GM21825 (cell line): ENCODE measurements around the gene KRT81.
"Not testable (repeated sequence)": the region's sequence is repeated elsewhere in the genome, so short reads cannot be mapped to it uniquely, and the experiment has no call there.

Source experiments
- ATAC-seq: cut with Tn5 transposase; IDR thresholded peaks from one replicate; pipeline ENCODE4 v1.9.1; 2021; ENCODE audit warnings: mild to moderate bottlenecking, moderate library complexity; ENCODE audit not compliant: unreplicated experiment

KRT81 gene

DNA sequence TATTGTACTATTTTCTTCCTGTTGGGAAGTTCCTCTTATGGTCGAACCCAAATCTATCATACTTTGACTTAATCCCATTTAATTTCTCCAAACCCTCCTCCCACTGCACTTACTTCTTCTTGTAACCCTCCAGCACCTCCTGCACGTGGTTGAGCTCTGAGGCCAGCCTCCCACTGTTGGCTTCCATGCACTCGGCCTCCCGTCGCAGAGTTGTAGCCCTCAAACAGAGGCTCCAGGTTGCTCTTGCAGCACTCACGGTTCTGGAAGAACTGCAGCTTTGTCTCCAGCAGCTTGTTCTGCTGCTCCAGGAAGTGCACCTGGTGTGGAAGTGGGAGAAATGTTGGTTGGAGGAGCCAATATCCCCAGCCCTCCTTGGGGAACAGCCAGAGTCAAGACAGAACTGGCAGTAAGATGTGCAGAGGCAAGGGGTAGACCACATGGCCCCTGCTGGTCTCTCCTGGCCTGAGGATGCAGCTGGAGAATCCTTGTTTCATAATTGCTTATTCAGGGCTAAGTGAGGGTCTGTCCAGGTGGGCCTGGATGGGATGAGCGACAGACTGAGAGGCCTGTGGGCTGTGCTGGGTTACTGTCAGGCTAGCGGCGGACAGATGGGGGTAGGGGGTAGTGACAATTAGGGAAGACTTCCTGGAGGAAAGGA, 35.3 kb downstream of the KRT81 start:
- no peak for ATAC-seq

DNA sequence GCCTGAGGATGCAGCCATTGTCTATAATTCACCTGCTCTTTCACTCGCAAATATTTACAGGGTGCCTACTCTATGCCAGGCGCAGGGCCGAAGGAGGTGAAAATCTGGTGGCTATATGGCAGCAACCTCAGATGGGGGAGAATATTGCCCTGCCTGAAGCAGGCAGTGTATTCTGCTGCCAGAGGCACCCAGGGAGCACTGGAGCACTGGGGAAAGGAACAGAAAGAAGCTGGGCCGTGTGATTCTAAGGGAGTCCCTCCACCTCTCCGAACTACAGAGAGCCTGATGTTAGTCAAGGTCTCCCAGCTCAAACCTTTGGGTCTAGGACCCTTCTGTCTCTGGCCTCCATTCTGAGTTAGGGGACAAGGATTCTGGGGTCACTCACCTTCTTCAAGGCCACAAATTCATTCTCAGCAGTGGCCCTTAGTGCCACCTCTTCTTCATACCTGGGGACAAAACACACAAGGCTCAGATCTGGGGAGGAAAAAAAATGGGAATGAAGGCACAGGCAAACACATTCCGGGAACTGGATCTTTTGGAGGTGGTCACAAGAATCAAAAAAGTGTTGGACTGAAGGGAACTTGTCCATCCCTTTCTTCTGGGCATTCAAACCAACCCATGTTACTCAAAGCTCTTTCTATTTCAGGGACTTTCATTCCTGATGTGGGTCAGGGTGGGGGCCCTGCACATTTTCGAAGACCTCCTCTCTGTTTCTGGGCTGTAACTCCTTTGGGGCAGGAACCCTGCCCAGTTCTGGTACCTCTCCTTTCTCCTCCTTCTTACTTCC, 36.2 kb downstream of the KRT81 start:
- no peak for ATAC-seq

DNA sequence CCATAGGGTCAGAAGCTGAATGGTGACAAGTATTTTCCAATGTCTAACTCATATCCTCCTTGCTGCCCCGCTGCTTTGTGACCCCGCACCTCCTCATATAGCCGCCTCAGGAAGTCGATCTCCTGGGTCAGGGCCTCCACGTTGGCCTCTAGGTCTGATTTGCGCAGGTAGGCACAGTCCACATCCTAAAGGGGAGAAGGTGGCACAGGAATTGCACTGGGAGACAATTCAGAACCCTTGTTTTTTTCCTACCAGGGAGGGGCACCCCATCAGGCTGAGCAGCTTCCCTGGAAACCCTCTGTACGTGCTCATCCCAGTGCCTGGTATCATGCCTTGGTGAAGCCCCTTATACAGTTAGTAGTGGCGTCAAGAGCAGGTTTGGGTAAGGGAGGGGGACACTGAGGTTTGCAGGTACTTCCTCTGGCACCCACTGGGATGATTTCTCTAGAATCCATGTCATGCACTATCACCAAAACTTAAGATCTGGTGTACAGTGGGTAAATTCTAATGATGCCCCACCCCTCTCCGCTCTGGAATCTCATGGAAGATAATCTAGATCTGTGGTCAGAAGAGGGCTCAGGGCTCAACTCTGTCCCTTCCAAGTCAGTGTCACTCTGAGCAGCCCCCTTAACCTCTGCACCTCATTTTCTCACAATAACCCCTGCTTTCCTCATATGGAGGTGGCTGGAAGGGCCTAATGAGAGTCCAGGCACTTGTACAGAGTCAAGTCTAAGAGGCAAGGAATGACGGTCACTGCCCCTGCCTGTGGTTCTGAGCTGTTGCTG, 37.0 kb downstream of the KRT81 start:
- ATAC-seq: no peak

DNA sequence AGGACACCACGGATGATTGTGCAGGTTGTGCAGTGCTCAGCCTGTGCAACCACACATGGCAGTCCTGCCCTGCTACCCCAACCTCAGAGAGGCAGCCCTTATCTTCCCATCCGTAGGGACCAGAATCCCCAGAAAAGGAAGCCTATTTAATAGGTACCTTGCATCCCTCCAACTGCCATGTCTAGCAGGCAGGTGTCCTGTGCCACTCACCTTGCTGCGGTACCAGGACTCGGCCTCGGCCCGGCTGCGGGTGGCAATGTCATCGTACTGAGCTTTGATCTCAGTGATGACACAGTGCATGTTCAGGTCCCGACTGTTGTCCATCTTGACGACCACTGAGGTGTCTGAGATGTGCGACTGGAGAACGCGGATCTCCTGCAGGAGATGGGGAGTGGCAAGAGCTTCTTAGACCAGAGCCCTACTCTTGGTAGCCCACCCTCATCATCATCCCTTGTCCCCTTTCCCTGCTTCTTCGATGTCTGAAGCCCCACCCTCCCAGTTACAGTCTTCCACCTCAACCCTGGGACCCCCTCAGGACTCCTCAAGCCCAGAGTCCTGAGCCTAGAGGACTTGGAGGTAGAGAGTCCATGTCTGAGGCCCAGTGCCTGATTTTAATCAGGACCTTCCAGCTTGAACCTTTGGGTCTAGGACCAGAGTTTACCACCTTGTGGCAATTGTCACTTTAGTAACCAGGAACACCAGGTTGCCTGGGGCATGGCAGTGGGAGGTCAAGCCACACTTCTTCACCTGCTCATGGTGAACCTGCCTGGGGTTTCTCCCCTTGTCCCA, 37.7 kb downstream of the KRT81 start:
- no peak for ATAC-seq

DNA sequence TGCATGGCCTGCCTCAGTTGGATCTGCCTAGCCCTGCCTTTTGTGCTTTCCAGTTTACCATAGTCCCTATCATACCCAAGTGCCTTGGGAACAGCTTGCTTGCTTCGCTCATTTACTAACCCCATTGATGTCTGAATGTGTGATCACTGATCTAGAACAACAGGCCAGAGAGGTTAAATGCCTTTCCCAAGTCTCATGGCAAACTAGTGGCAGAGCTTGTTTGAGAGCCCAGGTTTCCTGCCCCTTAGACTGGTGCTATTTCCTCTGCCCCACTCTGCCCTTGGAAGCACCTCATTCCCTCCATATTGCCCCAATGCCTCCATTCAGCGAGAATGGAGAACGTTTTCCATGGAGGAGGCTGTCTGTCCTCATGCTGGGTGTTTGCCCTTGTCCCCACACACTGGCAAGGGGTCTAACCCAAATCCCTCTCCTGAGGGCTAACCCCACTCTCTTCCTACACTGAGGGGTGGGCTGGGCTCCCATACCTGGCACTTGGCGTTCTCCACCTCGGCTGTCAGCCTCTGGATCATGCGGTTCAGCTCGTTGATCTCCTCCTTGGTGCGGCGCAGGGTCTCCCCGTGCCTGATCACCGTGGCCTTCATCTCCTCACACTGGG, 38.5 kb downstream of the KRT81 start:
- ATAC-seq: no peak

DNA sequence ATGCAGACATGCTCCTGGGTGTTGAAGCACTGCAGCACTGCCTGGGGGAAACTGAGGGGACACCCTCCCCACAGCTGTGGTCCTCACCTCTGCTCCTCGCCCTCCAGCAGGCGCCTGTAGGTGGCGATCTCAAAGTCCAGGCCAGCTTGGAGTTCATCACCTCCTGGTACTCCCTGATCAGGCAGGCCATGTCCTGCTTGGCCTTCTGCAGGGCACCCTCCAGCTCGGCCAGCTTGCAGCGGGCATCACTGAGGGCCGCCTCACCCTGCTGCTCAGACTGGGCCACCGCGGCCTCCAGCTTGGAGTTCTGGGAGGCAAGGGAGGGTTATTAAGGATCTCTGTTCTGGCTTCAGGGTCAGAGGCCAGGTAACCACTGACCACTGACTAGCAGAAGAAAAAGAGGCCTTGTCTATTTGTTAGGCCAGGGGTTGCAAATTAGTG, 39.1 kb downstream of the KRT81 start:
- not testable (repeated sequence) for ATAC-seq

DNA sequence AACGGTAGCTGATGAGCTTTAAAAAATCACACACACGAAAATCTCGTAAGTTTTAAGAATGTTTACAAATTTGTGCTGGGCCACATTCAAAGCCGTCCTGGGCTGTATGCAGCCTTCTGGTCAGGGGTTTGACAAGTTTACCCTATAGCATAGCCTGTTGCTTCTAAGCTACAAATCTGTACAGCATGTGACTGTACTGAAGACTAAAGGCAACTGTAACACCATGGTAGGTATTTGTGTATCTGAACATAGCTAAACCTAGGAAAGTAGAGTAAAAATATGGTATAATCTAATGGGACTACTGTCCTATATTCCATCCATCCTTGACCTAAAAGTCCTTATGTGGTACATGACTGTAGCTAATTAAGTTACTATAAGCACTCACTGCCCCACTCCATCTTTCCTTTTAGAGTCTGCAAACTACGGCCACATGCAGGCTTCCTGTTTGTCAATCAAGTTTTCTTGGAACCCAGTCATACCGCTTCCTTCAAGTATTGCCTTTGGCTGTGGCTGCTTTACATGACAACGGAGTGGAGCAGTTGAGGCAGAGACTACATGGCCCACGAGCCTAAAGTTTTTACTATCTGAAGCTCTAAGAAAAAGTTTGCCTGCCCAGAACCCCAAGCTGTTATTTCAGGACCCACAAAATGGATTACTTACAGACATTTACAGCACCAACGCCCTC, 39.8 kb downstream of the KRT81 start:
- ATAC-seq: no peak

DNA sequence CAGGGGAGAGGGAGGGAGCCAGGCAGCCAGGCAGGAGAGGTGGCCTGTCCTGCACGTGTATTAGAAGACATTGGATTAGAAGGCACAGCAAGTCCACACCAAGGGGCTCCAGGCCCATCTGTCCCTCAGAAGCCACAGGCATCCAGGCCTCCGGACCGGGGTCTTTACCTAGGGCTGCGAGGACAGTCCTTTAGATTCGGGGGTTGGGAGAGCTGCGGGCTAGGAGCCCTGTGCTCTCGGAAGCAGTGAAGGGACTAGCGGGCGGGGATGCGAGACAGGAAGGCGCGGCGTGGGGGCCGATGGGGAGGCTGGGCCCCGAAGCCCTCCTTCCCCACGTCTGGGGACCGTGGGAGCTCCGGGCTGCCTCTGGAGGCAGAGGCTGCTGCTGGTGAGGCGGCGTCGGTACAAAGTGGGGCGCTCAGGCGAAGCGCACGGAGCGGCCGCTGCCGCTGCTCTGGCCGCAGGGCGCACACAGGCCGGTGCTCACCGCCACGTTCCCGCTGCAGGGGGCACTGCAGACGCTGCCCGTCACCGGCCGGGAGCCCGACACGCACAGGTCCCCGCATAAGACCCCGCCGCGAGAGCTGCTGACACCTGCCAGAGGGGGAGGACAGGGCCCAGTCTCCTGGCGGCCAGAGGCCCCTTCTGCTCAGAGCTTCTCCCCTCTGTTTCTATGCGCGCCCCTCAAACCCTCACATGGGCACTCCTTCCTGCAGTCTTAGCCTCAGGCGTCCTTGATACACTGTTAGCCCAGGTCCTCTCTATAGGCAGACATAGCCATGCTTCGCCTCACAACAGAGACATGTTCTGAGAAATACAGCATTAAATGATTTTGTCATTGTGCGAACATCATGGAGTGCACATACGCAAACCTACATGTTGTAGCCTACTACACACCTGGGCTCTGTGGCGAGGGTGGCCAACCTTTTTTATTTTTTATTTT, 41.0 kb downstream of the KRT81 start:
- no peak for ATAC-seq

DNA sequence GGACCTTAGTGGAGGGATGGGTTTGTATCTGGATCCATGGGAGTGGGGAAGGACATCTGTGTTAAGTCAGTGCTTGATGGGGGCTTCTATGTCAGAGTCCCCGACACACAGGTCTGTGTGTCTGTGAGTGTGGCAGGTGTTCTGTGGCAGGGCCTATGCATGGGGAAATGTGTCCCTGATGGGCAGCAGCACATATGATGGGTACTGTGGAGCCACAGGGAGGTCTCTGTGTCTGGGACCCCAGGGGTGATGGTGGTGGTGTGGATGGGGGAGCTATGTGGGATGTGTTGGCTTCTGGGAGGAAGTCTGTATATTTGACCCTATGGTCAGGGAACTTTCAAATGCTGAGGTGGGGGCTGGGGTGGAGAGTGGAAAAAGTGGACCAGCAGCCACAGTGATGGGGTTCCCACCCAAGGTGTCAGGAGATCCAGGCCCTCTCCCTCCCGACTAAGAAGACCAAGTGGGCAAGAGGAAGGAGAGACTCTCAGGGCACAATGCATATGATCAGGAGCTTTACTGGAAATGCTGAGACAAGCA, 41.8 kb downstream of the KRT81 start:
- ATAC-seq: no peak

DNA sequence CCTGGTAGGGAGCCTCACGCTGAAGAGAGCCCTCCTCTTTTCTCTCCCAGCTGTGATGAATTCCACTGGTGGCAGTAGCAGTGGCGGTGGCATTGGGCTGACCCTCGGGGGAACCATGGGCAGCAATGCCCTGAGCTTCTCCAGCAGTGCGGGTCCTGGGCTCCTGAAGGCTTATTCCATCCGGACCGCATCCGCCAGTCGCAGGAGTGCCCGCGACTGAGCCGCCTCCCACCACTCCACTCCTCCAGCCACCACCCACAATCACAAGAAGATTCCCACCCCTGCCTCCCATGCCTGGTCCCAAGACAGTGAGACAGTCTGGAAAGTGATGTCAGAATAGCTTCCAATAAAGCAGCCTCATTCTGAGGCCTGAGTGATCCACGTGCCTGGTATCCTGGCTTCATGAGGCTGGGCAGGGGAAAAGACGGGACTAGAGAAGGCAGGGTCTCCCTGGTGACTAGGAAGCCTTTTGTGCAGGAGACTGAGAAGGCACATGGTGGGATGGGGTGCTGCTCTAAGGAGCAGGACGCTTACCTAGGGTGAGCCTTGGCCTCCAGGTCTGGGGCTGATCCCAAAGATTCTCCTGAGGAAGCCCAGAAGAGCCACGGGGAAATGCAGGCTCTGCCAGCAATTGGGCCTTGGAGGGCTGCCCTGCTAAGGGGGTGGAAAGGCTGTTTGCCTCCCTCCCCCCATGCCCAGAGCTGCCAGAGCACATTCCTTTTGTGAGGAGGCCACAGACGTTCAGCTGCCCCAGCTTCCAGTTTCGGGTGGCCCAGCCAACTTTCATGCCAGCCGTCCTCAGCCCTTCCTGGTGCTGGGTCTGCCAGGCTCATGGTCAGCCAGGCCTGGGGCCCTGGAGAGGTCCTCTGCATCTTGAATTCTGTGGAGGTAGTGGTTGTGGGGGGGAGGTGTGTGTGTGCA, 42.5 kb downstream of the KRT81 start:
- no peak for ATAC-seq

DNA sequence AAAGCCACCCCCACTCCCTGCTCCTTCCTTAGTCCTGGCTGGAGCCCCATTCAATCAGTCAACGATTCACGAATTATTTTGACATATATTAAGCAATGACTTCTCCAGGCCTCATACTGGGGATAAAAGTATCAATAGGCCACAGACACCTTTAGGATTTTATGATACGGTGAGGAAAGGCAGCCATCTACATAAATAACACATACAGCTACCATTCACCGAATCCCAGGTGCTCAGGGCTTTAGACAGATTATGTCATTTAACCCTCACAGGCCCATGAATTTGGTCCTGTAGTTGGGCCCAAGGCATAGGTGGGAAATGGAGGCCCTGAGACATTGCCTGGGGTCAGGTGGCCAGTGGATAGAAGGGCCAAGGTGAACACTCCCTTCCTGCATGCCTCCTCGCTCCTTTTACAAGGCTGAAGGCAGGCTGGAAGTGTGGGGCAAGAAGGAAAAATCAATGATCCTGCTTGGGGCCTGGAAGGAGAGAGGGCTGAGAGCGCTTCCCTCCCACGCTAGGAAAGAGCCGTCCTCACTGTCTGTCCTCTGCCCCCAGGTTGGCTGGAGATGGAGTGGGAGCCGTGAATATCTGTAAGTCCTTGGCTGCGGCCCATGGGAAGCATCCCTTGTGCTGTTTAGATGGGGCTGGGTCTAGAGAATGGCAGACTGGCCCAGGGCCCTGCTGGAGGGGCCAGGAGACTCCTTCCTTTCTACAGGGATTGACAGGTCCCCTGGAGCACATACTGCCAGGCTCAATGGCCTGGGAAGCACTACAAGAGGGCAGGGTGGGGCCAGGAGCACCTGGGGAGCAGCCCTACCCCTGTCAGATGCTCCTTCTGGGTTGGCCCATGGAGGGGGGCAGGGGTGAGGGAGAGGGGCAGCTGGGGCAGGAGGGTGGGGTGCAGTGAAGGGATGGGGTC, 43.5 kb downstream of the KRT81 start:
- no peak for ATAC-seq

DNA sequence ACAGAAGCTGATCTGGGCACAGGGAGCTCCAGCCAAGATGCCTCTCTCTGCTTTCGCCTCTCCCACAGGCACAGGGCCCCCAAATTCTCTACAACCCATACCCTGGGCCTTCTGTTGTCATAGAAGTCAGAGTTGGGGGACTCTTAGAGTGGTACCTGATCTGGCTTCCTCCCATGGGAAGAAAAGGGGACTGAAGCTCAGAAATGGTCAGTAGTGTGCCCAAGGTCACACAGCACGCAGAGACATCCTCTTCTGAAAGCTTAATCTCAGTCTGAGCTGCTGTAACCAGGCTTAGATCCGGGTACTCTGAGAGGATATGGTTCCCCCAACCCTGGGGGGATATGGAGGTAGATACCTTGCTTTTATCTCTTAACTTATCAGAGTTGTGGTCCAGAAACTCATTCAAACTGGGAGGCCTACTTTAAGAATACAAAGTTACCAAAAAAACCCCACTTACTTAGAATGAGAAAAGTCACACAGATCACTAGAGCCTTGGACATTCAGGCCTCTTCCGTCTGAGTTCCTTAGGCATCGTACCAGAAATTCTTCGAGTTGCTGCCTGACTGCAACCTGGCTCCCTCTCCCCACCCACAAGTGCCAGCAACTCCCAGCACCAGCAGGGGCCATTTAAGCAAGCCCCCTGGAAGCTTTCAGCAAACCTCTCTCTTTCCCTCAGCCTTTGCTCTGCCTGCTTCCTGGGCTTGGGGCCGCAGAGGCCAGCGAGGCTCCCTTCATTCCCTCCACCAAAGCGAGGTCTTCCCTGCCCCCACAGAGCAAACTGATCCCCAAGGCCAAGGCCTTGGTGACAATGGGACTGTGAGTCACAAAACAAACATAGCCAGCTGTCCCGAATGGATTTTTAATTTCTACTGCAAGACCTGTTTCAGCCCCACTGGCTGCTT, 44.4 kb downstream of the KRT81 start:
- ATAC-seq: no peak

DNA sequence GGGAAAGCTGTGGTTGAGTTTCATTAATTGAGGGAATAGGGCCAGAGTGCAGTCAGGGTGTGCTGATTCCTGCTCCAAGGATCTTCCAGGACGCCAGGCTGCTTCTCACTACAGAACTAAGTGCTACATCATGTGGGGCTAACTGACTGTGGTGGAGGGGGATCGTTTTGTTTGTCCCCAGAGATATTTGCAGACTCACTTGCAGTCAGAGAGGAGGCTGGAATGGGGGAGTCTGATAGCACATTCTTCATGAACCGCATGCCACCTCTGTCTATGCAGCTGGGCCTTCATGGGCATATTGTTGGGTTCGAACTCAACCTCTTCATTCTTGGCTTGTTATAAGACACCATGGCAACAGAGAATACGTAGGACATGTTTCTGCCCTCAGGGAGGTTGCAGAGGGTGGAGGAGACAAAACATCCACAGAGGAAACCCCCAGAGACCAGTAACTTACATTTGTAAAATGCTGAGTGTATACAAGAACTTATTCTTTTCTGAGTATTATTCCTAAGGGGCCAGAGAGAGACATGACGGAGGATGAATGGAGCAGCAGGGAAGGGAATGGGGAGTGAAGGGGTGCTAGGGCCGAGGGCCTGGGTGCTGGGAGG, 45.3 kb downstream of the KRT81 start:
- no peak for ATAC-seq

DNA sequence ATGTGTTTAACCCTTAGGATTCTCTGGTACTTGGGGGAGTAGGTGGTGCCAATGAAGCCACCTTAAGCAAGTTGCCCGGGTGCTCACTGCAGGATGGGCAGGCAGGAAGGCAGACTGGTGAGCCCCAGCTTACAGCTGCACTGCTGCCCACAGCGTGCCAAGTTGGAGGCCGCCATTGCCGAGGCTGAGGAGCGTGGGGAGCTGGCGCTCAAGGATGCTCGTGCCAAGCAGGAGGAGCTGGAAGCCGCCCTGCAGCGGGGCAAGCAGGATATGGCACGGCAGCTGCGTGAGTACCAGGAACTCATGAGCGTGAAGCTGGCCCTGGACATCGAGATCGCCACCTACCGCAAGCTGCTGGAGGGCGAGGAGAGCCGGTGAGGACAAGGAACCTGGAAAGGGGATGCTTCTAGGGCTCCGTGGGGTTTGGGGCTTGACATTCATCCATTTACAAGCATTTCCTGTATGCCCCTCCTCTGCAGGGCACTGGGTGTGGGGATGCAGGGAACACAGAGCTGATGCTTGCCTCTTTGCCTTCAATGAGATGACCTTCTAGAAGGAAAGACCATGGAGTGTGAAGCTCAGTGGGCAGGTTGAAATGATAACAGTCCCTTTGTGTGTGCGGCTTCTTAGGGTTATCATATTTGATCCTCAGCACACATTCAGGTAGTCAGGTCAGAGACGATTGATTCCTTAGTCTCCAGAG, 45.9 kb downstream of the KRT81 start:
- no peak for ATAC-seq
